ENCODE results near the gene TMEM52B.

Gene TMEM52B

DNA sequence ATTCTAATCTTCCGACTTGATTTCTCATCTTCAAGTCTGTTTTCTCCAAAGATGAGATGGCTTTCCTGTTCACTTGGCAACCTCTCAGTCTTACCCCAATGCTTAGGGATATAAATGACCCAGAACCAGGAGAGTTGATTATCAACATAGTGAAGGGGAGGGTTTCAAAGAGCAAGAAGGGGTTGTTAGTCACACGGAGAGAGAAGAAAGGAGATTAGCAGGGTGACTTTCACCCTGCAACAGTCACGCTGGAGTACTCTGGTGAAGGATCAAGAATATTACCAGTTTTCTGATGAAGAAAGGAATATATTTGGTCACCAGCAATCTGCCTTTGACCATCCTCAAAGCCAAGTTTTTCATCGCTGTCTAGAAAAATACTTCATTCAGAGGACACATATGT is at the start of gene TMEM52B:
TSS of gene TMEM52B (plus strand) at position 212 of the 400 bp plus-strand sequence. CDS start 543 bp downstream, outside the sequence.
- DNase-seq, result no peak

DNA sequence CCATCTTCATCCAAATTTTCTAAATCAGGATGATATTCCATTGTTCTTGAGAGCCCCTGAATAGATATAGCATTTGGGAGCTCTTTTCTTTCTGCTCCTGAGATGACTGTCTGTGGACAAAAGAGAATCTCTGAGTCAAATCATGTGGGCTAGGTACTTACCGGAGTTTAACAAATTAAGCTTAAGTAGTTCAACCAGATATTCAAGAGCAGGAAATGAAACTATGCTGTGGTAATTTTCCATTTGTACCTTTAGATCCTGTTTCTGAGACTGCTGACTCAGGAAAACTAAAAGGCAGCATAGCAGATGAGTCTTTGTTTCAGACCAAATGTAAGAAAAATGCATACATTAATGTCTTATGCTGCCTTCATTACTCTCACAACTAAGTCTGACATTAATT is 48.8 kb upstream of the TMEM52B start, which contains the start of gene CLEC7A:
TSS of gene CLEC7A (minus strand) at position 158 of the 400 bp plus-strand sequence. CDS start at position 41, 117 bp downstream.
- peak; percentile 21 for DNase-seq

DNA sequence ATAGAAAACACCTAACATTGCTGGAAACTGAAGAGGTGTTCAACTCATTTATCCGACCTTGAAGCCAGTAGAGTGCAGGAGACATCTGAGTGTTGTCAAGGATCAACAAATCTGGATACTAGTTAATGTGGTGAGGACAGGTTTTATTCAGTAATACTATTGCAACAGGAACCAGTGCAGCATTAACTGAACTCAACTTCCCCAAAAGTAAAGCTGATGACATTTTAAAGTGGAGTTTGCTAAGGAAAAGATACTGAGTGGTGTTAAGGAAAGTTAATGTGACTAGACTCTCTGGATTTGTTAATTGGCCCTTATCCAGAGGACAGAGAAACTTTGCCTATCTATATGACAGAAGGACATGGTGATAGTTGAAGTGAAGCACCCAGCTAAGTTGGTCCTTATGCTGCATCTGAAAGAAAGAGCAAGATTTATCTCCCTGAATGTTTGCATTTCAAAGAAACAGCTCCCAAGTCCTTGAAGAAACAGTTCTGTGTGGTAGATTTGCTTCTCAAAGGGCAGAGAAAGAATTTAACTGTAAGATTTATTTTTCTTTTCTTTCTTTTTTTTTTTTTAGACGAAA is 47.6 kb upstream of the TMEM52B start:
- DNase-seq, result no peak

DNA sequence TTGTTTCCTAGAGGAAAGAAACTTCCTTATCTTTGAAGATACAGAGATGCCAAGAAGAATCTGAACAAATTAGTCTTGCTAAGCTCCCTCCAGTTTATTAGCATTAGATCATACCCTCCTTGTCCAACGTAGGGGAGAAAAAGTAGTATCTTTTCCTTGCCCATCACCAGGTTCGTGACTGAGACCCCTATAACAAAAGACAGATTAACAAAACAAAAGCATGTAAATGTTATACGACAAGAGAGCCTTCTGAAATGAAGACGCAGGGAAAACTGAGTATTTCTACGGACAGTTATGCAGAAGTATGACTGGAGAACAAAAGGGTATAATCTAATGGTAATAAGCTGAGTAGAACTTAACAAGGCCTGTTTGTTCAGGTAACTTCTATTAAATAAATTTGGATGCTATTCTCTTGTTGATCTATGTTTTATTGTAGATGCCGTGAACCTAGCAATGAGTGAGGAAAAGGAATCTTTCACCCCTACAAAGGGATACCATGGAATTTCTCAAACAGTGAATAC is 45.9 kb upstream of the TMEM52B start:
- DNase-seq, result no peak

DNA sequence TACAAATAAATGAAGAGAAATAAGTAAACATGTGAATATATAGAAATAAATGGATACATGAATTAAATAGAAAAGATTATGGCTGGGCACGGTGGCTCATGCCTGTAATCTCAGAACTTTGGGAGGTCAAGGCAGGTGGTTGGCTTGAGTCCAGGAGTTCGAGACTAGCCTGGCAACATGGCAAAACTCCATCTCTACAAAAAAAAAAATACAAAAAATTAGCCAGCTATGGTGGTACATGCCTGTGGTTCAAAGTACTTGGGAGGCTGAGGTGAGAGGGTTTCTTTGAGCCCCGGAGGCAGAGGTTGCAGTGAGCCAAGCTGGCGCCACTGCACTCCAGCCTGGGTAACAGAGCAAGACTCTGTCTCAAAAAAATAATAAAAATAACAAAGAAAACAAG is 43.7 kb upstream of the TMEM52B start:
- no peak for DNase-seq

DNA sequence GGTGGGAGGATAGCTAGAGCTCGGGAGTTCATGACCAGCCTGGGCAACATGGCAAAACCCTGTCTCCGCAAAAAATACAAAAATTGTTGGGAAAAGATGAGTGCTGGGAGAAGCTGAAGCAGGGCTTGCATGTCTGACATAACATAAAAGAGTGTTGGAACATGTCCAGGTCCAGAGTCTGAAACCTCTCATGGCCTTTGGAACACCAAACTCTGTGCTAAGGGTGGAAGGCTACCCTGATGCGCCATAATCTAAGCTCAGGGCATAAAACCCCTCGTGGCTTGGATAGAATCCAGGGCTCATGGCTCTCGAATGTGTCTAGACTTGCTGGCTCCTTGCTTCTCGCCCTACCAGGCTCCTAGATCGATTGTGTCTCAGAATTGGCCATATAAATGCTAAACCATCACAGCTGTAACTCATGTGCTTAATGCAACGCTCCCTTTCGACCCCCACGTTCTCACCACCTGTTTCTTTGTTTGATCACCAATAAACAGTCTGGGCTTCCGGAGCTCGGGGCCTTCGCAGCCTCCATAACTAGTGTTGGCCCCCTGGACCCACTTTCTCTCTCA is 42.1 kb upstream of the TMEM52B start:
- no peak for DNase-seq

DNA sequence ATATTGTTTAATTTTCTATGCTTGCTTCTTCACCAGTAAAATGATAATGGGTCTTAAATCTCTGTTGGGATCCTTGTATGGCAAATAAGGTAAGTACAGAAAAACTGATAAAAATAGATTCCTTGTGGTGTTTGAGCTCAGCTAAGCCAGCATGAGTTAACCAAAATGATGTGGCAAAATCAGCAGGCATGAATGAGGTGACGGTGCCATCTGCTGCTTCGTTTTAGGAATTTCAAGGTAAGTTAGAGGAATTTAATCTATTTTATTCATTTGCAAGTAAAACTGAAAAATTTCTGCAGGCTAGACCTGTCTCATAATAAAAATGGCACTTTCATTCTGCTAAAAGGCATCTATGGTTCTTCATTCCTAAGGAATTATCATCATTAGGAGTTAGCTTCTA is 38.8 kb upstream of the TMEM52B start:
- peak; percentile 60 for DNase-seq

DNA sequence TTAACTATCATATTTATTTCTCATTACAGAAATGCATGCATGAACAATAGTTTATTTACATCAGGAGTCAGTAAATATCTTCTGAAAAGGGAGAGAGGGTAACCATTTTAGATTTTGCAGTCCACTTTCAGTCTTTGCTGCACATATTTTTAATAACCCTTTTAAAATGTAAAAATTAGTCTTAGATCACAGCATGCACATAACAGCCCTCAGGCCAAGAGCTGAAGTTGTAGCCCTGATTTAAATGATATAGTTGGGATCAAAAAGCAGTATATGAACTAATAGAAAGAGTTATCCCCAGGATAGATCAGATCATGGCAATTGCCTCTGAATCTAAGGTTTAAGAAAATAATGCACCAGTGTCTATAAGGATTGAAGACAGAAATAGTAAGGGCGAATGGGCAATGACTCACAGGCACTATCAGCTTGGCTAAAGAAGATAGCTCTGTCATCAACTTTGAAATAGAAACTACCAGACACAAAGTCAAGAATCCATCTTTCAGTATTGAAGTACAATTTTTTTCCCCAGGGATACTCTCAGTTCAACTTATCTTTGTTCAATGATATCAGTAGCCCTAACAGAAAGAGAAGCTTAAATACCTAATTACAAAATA is 35.7 kb upstream of the TMEM52B start:
- DNase-seq, result no peak

DNA sequence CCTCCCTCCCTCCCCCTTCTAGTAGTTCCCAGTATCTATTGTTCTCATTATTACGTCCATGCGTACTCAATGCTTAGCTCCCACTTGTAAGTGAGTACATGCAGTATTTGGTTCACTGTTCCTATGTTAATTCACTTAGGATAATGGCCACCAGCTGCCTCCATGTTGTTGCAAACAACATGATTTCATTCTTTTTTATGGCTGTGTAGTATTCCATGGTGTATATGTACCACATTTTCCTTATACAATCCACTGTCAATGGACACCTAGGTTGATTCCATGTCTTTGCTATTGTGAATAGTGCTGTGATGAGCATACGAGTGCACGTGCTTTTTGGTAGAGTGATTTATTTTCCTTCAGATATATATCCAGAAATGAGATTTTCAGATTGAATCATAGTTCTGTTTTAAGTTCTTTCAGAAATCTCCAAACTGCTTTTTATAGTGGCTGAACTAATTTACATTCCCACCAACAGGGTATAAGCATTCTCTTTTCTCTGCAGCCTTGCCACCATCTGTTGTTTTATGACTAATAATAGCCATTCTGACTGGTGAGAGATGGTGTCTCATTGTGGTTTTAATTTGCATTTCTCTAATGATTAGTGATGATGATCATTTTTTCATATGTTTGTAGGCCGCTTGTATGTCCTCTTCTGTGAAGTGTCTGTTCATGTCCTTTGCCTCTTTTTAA is 31.0 kb upstream of the TMEM52B start:
- no peak for DNase-seq

DNA sequence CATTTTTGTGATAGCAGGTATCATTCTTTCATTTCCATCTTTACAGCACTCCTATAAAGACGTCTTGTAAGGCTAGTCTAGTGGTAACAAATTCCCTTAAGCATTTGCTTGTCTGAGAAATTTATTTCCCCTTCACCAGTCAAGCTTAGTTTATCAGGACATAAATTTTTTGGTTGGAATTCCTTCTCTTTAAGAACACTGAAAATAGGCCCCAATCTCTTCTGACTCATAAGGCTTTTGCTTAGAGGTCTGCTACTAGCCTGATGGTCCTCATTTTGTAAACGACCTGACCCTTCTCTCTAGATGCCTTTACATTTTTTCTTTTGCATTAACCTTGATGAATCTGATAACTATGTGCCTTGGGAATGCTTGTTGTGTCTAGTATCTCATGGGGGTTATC is 27.2 kb upstream of the TMEM52B start:
- no peak for DNase-seq

DNA sequence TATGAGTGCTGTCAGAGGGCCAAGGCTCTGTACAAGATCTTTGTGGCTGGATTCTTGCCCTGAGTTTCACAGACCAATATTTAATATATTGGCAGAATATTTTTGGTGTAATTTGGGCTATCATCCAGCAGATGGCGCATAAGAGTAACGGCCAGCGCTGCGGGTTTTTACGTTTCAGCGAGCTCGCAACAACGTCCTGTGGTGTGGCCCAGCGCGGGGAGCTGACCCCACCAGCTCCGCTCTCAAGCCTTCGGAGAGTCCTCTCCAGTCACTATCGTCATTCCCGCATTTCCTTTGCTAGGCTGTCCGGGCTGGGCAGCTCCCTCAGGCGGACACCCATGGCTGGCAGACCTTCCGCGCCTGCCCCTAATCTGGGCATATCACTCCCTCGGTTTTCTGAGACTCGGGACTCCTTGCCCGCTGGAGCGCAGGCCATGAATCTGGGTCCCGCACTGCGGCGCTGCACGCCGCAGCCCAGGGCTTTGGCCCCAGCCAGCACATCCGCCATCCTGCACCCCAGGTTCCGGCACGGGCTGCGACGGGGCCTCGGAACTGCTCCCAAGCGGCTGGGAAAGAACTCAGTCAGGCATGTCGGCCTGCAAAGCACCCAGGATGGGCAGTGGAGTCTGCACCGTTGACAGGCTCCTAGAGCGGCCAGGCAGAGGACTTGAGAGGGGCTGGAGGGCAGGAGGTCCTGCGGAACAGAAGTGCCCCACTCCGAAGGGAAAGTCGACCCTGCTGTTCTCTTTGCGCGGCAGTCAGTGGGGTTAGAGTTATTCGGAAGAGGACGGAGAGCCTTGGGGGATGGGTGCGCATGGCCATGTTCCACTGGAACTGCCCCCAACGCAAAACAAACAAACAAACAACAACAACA is 25.3 kb upstream of the TMEM52B start:
- peak; percentile 74 for DNase-seq

DNA sequence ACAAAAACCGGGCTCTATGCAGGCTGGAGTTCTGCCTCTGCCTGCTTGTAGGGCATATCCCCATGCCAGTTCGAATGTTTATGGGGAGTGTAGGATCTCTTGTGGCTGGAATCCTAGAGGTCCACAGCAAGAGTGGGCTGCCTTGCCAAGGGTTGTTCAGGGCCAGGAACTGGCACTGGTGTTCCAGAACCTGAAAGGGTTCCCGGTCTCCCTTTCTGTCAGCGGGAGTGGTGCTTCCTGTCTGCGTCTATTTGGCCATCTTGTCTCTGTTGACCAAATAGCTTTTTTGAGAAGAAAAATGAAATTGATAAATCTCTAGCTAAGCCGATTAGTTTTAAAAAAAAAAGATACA is 24.7 kb upstream of the TMEM52B start:
- no peak for DNase-seq

DNA sequence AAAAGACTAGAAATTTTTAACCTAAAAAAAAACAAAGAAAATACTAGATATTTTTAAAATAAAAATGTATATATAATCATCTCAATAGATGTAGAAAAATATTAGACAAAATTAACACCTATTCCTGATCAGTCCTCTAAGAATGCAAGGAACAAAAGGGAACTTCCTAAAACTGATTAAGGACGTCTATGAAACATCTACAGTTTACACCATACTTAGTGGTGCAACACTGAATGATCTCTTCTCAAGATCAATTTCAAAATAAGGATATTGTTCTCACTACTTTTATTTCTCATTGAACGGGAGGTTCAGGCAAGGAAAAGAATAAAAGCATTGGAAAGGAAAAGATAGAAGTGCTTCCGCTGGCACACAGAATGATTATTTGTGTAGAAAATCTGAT is 22.9 kb upstream of the TMEM52B start:
- DNase-seq, result no peak

DNA sequence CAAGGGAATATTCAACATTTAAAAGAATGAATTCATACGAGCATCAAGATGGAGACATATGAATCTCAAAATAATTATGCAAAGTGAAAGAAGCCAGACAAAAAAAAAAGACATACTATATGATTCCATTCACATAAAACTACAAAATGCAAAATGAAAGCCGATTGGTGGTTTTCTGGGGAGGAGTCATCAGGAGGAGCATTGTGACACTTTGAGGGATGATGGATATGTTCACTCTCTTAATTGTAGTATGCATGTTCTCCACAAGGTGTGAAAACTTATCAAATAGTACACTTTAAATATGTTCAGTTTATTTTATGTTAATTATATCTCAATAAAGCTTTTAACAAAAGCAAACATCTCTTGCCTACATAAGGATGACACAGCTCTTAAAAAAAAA is 20.4 kb upstream of the TMEM52B start:
- peak; percentile 10 for DNase-seq

DNA sequence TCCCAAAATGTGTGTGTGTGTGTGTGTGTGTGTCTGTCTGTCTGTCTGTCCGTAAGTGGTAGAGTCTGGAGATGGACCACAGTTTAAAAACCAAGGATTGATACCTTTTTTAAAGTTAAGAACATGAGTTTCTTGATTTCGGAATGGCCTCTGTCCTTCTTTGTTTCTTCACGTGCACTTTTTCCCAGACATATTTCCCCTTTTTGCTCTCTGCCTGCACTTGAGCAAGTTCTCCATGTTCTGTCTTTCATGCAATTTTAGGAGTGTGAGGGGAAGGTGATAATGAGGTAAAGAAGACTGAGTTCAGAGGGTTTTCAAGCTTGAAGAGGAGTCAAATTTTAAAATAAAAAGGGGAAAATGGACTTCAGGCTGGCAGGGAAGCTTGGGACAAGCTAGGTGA is 19.6 kb upstream of the TMEM52B start:
- no peak for DNase-seq

DNA sequence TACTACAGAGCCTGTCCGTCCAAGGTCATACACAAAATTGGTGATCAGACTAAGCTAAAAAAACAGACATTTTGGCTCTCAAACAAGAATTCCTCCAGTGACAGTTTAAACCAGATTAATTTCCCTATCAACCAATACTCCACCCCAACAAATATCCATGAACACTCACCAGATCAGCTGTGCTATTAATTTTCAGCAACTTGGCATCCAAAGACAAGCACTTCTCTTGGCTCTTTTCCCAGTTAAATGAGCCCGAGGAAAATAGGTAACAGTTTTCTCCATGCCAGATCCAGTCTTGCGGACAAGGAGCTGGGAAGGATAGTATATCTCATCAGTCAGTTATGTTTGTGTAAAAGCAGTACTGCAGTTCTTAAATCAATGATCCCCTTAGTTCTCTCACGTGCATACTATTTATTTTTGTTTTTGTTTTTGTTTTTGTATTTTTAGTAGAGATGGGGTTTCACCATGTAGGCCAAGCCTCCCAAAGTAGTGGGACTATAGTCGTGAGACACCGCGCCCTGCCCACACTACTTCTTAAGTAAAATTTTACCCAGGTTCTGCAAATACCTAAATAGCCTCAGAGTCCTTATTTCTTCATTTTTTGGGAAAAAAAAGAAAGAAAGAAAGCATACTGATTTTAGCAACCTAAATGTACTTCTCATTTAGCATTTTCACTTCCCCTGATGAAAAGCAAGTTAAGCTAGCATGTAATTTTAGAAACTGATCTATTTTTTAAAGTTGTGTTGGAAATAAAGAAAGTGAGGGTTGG is 18.0 kb upstream of the TMEM52B start:
- DNase-seq, result no peak

DNA sequence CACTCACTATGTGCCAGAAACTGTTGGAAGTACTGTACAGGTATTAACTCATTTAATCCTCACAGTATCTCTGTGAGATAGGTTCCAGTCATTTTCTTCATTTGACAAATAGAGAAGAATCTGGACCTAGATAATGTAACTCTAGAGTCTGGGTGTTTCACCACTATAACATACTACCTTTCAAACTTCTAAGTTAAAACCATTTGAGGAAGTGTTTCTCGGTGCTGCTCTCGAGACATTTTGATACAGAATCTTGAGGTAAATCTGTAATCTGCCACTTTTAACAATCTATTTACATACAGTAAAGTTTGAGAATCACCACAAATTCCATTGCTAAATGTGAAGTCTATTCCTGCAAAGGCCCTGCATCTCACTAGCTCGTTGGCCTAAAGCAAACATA is 15.7 kb upstream of the TMEM52B start:
- DNase-seq, result no peak

DNA sequence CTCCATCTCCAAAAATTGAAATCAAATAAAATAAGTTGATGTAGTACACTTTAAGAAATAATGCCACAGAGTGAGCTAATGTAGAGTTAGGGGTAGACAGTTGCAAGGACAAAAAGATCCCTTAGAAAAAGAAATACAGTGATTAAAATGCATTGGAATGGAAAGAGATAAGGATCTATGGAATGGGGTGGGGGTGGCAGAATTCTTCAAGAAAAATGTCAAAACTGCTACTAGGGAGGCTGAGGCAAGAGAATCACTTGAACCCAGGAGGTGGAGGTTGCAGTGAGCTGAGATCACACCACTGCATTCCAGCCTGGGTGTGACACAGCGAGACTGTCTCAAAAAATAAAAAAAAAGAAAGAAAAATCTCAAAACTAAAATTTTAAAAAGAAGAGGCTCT is 13.4 kb upstream of the TMEM52B start:
- no peak for DNase-seq

DNA sequence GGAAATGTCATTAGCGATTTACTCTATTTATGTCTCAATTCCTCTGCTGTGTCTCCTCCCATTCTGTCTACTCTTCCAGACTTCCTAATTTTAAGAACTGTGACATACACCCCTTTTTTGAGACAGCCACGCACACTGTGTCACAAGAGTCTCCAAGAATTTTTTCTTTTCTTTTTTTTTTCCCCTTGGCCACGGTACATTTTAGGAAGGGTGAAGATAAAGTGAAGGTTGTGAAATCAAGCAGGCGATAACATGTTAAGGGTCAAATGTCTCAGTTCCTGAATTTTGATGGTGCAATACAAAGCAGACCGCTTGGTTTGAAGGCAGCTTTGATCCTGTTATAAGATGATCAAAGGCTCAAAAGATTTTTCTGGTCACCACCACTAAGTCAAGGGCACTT is 11.2 kb upstream of the TMEM52B start:
- DNase-seq, result peak; percentile 16

DNA sequence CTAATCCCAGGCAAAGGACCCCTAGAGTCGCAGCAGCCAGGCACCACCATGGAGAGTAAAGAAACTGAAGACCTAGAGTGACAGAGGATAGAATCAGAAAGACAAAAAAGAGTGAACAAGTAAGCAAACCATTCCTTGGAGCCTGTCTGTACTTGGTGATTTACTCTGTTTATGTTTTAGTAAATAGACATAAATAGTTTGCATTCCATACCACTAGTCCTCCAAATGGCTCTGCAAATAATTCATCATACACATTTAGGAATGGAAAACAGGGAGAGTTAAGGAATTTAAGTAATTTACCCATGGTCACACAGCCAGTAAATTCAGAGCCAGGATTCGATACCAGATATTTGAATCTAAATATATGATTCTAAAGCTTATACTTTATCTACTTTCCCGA is 9.7 kb upstream of the TMEM52B start:
- no peak for DNase-seq

DNA sequence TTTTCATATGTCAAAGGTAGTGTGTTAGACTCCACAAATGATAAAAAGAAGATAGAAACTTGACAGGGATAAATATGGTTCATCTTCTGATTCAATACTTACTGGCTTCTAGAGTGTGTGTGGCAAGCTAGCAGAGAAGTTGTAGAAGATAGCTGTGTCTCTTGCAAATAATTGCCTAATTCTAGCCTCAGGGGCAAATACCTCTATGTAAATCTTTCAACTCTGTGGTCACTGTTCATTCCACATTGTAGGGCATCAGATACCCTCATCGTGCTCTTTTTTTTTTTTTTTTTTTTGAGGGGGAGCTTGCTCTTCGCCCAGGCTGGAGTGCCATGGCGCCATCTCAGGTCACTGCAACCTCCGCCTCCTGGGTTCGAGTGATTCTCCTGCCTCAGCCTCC is 8.6 kb upstream of the TMEM52B start:
- no peak for DNase-seq
